Endothelial cell of umbilical vein (primary cell): ENCODE measurements around the gene SCLY. TPM values are rescaled to one million over a fixed set of nuclear protein-coding genes. Genes with fewer than 3 reads are reported as not detected.

Experiments used
- BruUV-seq: library from RNA; stranded (reverse); fragments of 400-500 nt; replicated peaks from 2 replicates; lab custom pipeline; 2021; lab: Mats Ljungman, UMichigan
- CTCF ChIA-PET: fragments of 300-600, 350-600 bp; sonication (Branson Sonifier 250); formaldehyde crosslinking; loops from one replicate; lab custom pipeline; 2021; ENCODE audit warnings: antibody characterized with exemption, inconsistent platforms; lab: Charles Lee
- POLR2A ChIA-PET: fragments of 300-600, 350-600 bp; sonication (Branson Sonifier 250); formaldehyde crosslinking; loops from one replicate; lab custom pipeline; 2021; ENCODE audit warnings: antibody characterized with exemption, inconsistent platforms; lab: Charles Lee
- DNase-seq: peaks from one replicate; pipeline ENCODE4 v3.0.0-alpha.2; 2011; ENCODE audit warnings: low read depth, low spot score
- FAIRE-seq: peaks from 2 replicates; lab custom pipeline; 2011; peaks lifted over from hg19 to GRCh38; lab: Jason Lieb, UNC
- H2AFZ ChIP-seq: 2 replicates; pipeline ENCODE4 v1.6.0; 2012; ENCODE audit warnings: low read depth, low read length, control low read depth, inconsistent platforms
- H3K27ac ChIP-seq: 2 replicates; pipeline ENCODE4 v1.5.1; 2011; ENCODE audit warnings: low read depth, mild to moderate bottlenecking, control low read depth, low read length, moderate library complexity; ENCODE audit not compliant: insufficient read depth
- H3K27me3 ChIP-seq, 2 experiments: 2 replicates each; pipeline versions ENCODE4 v1.6.0 to v1.6.1; 2011; ENCODE audit warnings: low read length in 2 of 2, mixed read lengths in 1 of 2; ENCODE audit not compliant: control insufficient read depth in 2 of 2, insufficient read depth in 2 of 2
- H3K36me3 ChIP-seq, 2 experiments: 2 replicates in 1 of 2; 3 replicates in 1 of 2; pipeline ENCODE4 v1.5.1; 2011; ENCODE audit warnings: low read length in 2 of 2, mild to moderate bottlenecking in 1 of 2, moderate library complexity in 1 of 2; ENCODE audit not compliant: control insufficient read depth in 2 of 2, insufficient read depth in 2 of 2; ENCODE audit errors: extremely low read depth in 1 of 2
- H3K4me1 ChIP-seq: 3 replicates; pipeline ENCODE4 v1.5.1; 2011; ENCODE audit warnings: mild to moderate bottlenecking, low read length; ENCODE audit not compliant: control insufficient read depth, insufficient read depth; ENCODE audit errors: extremely low read depth
- H3K4me2 ChIP-seq: 2 replicates; pipeline ENCODE4 v1.6.1; 2011; ENCODE audit warnings: low read length, control low read depth, mixed read lengths; ENCODE audit not compliant: insufficient read depth
- H3K4me3 ChIP-seq, 3 experiments: fragments of 200-600 bp in 1 of 3; sonication (generic), shearing (Covaris generic) in 1 of 3; replicated peaks in 1 of 3; 2 replicates each; pipeline ENCODE4 v1.5.1; 2011 to 2016; ENCODE audit warnings: control low read depth in 3 of 3, low read length in 3 of 3, mild to moderate bottlenecking in 2 of 3, inconsistent platforms in 1 of 3, low read depth in 1 of 3, moderate library complexity in 1 of 3; ENCODE audit not compliant: insufficient read depth in 1 of 3
- H3K79me2 ChIP-seq: 2 replicates; pipeline ENCODE4 v1.6.0; 2012; ENCODE audit warnings: low read length, inconsistent platforms; ENCODE audit not compliant: control insufficient read depth, insufficient read depth
- H3K9ac ChIP-seq: replicated peaks from 2 replicates; pipeline ENCODE3; 2011; ENCODE audit warnings: low read length, control low read depth; ENCODE audit not compliant: insufficient read depth; ENCODE audit errors: extremely low read depth
- H3K9me1 ChIP-seq: replicated peaks from 3 replicates; pipeline ENCODE4 v1.6.0; 2011; ENCODE audit warnings: mild to moderate bottlenecking, low read length; ENCODE audit not compliant: control insufficient read depth, insufficient read depth; ENCODE audit errors: extremely low read depth
- H3K9me3 ChIP-seq: replicated peaks from 2 replicates; pipeline ENCODE4 v1.5.1; 2012; ENCODE audit warnings: low read length, inconsistent platforms; ENCODE audit not compliant: control insufficient read depth, insufficient read depth
- H4K20me1 ChIP-seq: replicated peaks from 2 replicates; pipeline ENCODE3; 2011; ENCODE audit warnings: mild to moderate bottlenecking, low read length; ENCODE audit not compliant: control insufficient read depth, insufficient read depth; ENCODE audit errors: extremely low read depth
- CTCF ChIP-seq, 2 donors: IDR thresholded peaks; 1 replicate in 1 of 2; 2 replicates in 1 of 2; pipeline ENCODE4 v1.5.1; 2011; ENCODE audit warnings: low read length in 2 of 2, mild to moderate bottlenecking in 2 of 2, moderate library complexity in 2 of 2, control low read depth in 1 of 2, inconsistent platforms in 1 of 2, low read depth in 1 of 2; ENCODE audit not compliant: insufficient read depth in 1 of 2; ENCODE audit errors: extremely low read depth in 1 of 2
- EZH2 ChIP-seq: IDR thresholded peaks from 2 replicates; pipeline ENCODE4 v1.6.1; 2012; ENCODE audit warnings: borderline replicate concordance, low read depth, mild to moderate bottlenecking, moderate library complexity, low read length, inconsistent platforms; ENCODE audit not compliant: severe bottlenecking
- FOS ChIP-seq: IDR thresholded peaks from 2 replicates; pipeline ENCODE4 v1.6.1; 2011; ENCODE audit warnings: mild to moderate bottlenecking, low read length, moderate library complexity, borderline replicate concordance; ENCODE audit not compliant: insufficient read depth
- GATA2 ChIP-seq: IDR thresholded peaks from 2 replicates; pipeline ENCODE4 v1.7.0; 2011; ENCODE audit warnings: low read depth, mild to moderate bottlenecking, moderate library complexity, mixed read lengths, low read length; ENCODE audit not compliant: insufficient read length, insufficient read depth
- JUN ChIP-seq: IDR thresholded peaks from 2 replicates; pipeline ENCODE4 v1.6.1; 2011; ENCODE audit warnings: borderline replicate concordance, low read depth; ENCODE audit not compliant: insufficient read length, insufficient read depth
- MAX ChIP-seq: IDR thresholded peaks from 2 replicates; pipeline ENCODE4 v1.6.1; 2011; ENCODE audit not compliant: insufficient read depth, insufficient read length
- MYC ChIP-seq: IDR thresholded peaks from one replicate; pipeline ENCODE4 v1.6.1; 2011; ENCODE audit warnings: mild to moderate bottlenecking, low read depth, low read length
- POLR2A ChIP-seq: IDR thresholded peaks from 2 replicates; pipeline ENCODE4 v1.6.1; 2012; ENCODE audit warnings: low read depth, mild to moderate bottlenecking, control low read depth, low read length
- POLR2AphosphoS5 ChIP-seq: IDR thresholded peaks from 2 replicates; pipeline ENCODE4 v1.6.1; 2012; ENCODE audit warnings: low read depth, mild to moderate bottlenecking, control low read depth, low read length, moderate library complexity; ENCODE audit not compliant: insufficient read depth
- dilution Hi-C: fragments of 300-500 bp; cut with MboI; formaldehyde crosslinking; loops from one replicate; pipeline ENCODE4 v1.15.0; 2019; ENCODE audit warnings: low sequenced_read_pairs; ENCODE audit not compliant: extremely low pct_ligation_motif_present
- intact Hi-C: fragments of 100-400 bp; cut with micrococcal nuclease; formaldehyde crosslinking; loops from one replicate; pipeline ENCODE4 v1.10.0; 2022
- polyA plus RNA-seq, 4 experiments: library from polyadenylated mRNA; depleted of rRNA in 3 of 4; stranded (reverse) in 3 of 4; unstranded in 1 of 4; fragments of >200 nt; gene quantifications; 2 replicates each; pipeline versions ENCODE4 v1.2.1 to v1.2.3, GENCODE V29; 2011 to 2012; ENCODE audit warnings: missing spikeins in 1 of 4
- total RNA-seq: library from RNA; stranded (reverse); gene quantifications from 2 replicates; pipeline ENCODE4 v1.2.3, GENCODE V29; 2021

The SCLY gene
- total and polyA plus RNA-seq, 2 donors (not counting 3 experiments of a cell fraction or from before 2014, with no cell fraction given) = 22.6 to 32.7 TPM

- Histone ChIP-seq H3K9me3 (no peaks in the 10 kb centered on the region), H4K20me1 (no peaks in the 10 kb centered on the region), H3K4me2 (no peak overlapping the region), H3K9me1 (no peaks in the 10 kb centered on the region), H3K27ac (no peak overlapping the region), H3K36me3 (peaks cover 0 to 18% of the 10 kb centered on the region in 2 experiments), H3K4me3 (no peak overlapping the region), H3K9ac (no peak overlapping the region), H2AFZ (no peak overlapping the region), H3K79me2 (no peaks in the 10 kb centered on the region), H3K27me3 (no peaks in the 10 kb centered on the region), H3K4me1 (no peaks in the 10 kb centered on the region)
- dilution Hi-C loops (no loop called here), intact Hi-C loops (no loop called here)
- BruUV-seq = no TSS peak
- FAIRE-seq (no peak), DNase-seq (no peak)
- no peak for TF ChIP-seq MYC
- TF ChIP-seq CTCF (IDR thresholded peaks at IDR 0.05; ENCODE audit: extremely low read depth in 1 of 2, insufficient read depth in 1 of 2, low read depth in 1 of 2, low read length in 2 of 2) = no peak
- no peak for TF ChIP-seq JUN
- TF ChIP-seq EZH2 = no peak
- no peak for TF ChIP-seq GATA2
- no peak for TF ChIP-seq POLR2A
- TF ChIP-seq FOS = no peak
- no peak for TF ChIP-seq POLR2AphosphoS5
- TF ChIP-seq MAX = no peak
- POLR2A ChIA-PET = no interaction called here
- CTCF ChIA-PET = no interaction called here
Observed at GRCh38 chr2:238082151-238082550, 21.4 kb downstream of the SCLY start.
